ENCODE results near the gene TIRAP. TPM values are rescaled to one million over a fixed set of nuclear protein-coding genes. Genes with fewer than 3 reads are reported as not detected.

The TIRAP gene
- total and polyA plus RNA-seq, 9 of the 15 experiments (the other 6 are each of a cell fraction or from before 2014, with no cell fraction given) = 0.60 to 8.7 (median 3.7) TPM

DNA sequence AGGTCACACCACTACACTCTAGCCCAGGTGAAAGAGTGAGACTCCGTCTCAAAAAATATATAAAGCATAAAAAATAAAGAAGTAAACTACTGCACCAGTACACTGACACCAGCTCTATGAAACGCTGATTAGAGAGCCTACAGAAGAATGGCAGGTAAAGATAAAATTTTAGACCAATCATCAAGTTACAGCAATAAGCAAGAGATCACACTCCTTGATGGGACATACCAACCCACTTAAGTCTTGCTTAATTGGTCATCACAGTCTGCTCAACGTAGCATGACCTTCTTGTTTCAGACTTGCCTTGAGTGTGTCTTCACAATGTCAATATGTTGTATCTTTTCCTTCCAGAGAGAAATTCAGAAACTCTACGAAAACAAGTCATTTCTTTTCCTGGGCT, 26.7 kb upstream of the TIRAP start:
- Histone ChIP-seq H3K36me3 (ENCODE audit: control insufficient read depth, insufficient read depth, low read length) (peaks cover 58% of the 10 kb centered on the region), H3K4me2 (ENCODE audit: insufficient read depth, low read length) (peak overlapping the region; percentile 31), H3K9me3 (replicated peaks; ENCODE audit: control insufficient read depth, insufficient read depth, low read depth, low read length) (no peaks in the 10 kb centered on the region), H3K4me3 (no peak overlapping the region), H3K9ac (ENCODE audit: insufficient read depth in 1 of 2, low read depth in 2 of 2, low read length in 2 of 2) (no peak overlapping the region), H3K27ac (ENCODE audit: extremely low read depth, low read depth, low read length) (peak overlapping the region; percentile 28; the same call in 2 of the 3 replicates), H2AFZ (ENCODE audit: low read depth, low read length) (no peak overlapping the region), H4K20me1 (replicated peaks; ENCODE audit: control insufficient read depth, insufficient read depth, low read length) (no peaks in the 10 kb centered on the region), H3K9me1 (ENCODE audit: control insufficient read depth, insufficient read depth, low read length) (no peaks in the 10 kb centered on the region), H3K4me1 (replicated peaks in 1 of 2; ENCODE audit: control insufficient read depth in 2 of 2, insufficient read depth in 2 of 2, low read length in 2 of 2) (peaks cover 0 to 6% of the 10 kb centered on the region in 2 experiments; a peak in 2 of 5 replicates), H3K27me3 (ENCODE audit: control insufficient read depth in 2 of 2, insufficient read depth in 2 of 2, low read length in 2 of 2) (no peaks in the 10 kb centered on the region), H3K79me2 (ENCODE audit: control insufficient read depth, insufficient read depth, low read length) (no peaks in the 10 kb centered on the region)
- in situ Hi-C loops (cut with MboI) (no loop called here), intact Hi-C loops (cut with micrococcal nuclease) (no loop called here)
- FAIRE-seq = no peak
- POLR2A ChIA-PET = interaction anchor here (0.8 to 2.1 kb wide), 2 partner anchors 9 to 12 kb away, joined by 3 to 6 read pairs; partner anchors contain the start of genes FOXRED1 and SRPRA
- no TSS peak for BruUV-seq (replicated peaks)
- CTCF ChIA-PET (ENCODE audit: low intra/inter-chr PET ratio) = no interaction called here
- DNase-seq (ENCODE audit: extremely low read depth in 1 of 4, low spot score in 3 of 4) = peak in 2 of 4 experiments; percentile 27 to 37
- 24% methylated on average over 4 of the region's 4 CpGs for WGBS (ENCODE audit: insufficient coverage, low coverage, missing lambda C conversion rate)
- peak; percentile 66 for ATAC-seq
- TF ChIP-seq CBFA2T3 (IDR thresholded peaks at IDR 0.05) (peak; percentile 47), TCF3 (CRISPR knock-in tag; IDR thresholded peaks at IDR 0.05) (peak; percentile 45; the same call in 1 of the 2 replicates), TEAD4 (IDR thresholded peaks at IDR 0.05; ENCODE audit: low read length) (peak; percentile 49; the same call in 1 of the 2 replicates), TEAD4 (CRISPR knock-in tag; IDR thresholded peaks at IDR 0.05; ENCODE audit: borderline replicate concordance) (no peak), TAL1 (IDR thresholded peaks at IDR 0.05) (peak; percentile 45; the same call in 1 of the 2 replicates), DPF2 (IDR thresholded peaks at IDR 0.05) (peak; percentile 49; the same call in 1 of the 2 replicates), ESRRB (CRISPR knock-in tag; IDR thresholded peaks at IDR 0.05; ENCODE audit: borderline replicate concordance) (no peak), CEBPB (tag; IDR thresholded peaks at IDR 0.05) (0 out of 2 replicates have a peak, but pooled peaks have one; percentile 33), GTF2E2 (tag; IDR thresholded peaks at IDR 0.05) (no peak), CBFA2T2 (conservative IDR thresholded peaks at IDR 0.05) (peak; percentile 27; the same call in 1 of the 2 replicates), ARID1B (IDR thresholded peaks at IDR 0.05) (peak; percentile 57), ADNP (tag; IDR thresholded peaks at IDR 0.05) (no peak), FOXK2 (conservative IDR thresholded peaks at IDR 0.05 in 1 of 2, IDR thresholded peaks at IDR 0.05 in 1 of 2; ENCODE audit: low read depth in 2 of 2) (0 out of 4 replicates have a peak, but pooled peaks of 1 of the 2 experiments have one; percentile 33)
- TF ChIP-seq, protein P1, sequence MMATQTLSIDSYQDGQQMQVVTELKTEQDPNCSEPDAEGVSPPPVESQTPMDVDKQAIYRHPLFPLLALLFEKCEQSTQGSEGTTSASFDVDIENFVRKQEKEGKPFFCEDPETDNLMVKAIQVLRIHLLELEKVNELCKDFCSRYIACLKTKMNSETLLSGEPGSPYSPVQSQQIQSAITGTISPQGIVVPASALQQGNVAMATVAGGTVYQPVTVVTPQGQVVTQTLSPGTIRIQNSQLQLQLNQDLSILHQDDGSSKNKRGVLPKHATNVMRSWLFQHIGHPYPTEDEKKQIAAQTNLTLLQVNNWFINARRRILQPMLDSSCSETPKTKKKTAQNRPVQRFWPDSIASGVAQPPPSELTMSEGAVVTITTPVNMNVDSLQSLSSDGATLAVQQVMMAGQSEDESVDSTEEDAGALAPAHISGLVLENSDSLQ (IDR thresholded peaks at IDR 0.05) = peak; percentile 64
- TF ChIP-seq, protein P2, sequence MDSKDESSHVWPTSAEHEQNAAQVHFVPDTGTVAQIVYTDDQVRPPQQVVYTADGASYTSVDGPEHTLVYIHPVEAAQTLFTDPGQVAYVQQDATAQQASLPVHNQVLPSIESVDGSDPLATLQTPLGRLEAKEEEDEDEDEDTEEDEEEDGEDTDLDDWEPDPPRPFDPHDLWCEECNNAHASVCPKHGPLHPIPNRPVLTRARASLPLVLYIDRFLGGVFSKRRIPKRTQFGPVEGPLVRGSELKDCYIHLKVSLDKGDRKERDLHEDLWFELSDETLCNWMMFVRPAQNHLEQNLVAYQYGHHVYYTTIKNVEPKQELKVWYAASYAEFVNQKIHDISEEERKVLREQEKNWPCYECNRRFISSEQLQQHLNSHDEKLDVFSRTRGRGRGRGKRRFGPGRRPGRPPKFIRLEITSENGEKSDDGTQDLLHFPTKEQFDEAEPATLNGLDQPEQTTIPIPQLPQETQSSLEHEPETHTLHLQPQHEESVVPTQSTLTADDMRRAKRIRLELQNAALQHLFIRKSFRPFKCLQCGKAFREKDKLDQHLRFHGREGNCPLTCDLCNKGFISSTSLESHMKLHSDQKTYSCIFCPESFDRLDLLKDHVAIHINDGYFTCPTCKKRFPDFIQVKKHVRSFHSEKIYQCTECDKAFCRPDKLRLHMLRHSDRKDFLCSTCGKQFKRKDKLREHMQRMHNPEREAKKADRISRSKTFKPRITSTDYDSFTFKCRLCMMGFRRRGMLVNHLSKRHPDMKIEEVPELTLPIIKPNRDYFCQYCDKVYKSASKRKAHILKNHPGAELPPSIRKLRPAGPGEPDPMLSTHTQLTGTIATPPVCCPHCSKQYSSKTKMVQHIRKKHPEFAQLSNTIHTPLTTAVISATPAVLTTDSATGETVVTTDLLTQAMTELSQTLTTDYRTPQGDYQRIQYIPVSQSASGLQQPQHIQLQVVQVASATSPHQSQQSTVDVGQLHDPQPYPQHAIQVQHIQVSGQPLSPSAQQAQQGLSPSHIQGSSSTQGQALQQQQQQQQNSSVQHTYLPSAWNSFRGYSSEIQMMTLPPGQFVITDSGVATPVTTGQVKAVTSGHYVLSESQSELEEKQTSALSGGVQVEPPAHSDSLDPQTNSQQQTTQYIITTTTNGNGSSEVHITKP (IDR thresholded peaks at IDR 0.05; ENCODE audit: partially characterized antibody) = peak; percentile 83

Data from K562 (cell line).